GM18511 (cell line): ENCODE measurements around the gene CYBB.
"Not testable (repeated sequence)": the region's sequence is repeated elsewhere in the genome, so short reads cannot be mapped to it uniquely, and the experiment has no call there.

Source experiments
- ATAC-seq: cut with Tn5 transposase; IDR thresholded peaks from one replicate; pipeline ENCODE4 v1.9.1; 2021; ENCODE audit warnings: mild to moderate bottlenecking, moderate library complexity; ENCODE audit not compliant: unreplicated experiment

Gene CYBB

DNA sequence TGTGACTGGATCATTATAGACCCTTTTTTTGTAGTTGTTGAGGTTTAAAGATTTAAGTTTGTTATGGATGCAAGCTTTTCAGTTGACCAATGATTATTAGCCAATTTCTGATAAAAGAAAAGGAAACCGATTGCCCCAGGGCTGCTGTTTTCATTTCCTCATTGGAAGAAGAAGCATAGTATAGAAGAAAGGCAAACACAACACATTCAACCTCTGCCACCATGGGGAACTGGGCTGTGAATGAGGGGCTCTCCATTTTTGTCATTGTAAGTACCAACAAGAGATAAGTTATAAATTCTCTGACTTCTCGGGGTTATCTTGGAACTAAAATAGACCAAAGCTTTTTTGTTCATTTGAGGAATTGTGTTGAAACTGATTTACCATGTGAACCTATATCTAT lies at the start of gene CYBB:
Gene CYBB (plus strand): TSS at position 203 of the 400 bp plus-strand sequence. CDS start 19 bp downstream, at position 222.
- no peak for ATAC-seq

DNA sequence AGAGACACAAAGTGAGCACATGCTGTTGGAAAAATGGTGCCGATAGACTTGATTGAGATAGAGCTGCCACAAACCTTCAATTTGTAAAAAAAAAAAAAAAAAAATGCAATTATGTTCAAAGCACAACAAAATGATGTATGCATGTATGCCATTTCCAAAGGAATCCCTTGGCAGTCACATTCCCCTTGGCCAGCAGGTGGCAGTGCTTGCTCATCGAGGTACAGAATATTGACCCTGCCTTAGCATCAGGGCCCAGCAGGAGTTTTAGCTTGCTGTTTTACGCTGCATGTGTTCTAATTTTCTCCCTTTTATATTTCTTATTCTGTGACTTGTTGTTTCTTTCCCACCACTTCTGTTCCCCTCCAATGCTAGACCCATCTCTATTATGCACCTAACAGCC lies 34.5 kb upstream of the CYBB start:
- ATAC-seq, result peak; percentile 58

GRCh38 chrX:37745835-37746217 lies 34.0 kb upstream of the CYBB start:
- ATAC-seq, result peak; percentile 38

- ATAC-seq, result peak; percentile 92
Observed at GRCh38 chrX:37746218-37746941, 33.5 kb upstream of the CYBB start.

GRCh38 chrX:37746951-37747350 lies 32.9 kb upstream of the CYBB start:
- peak; percentile 1 for ATAC-seq

- ATAC-seq, result no peak
Observed at GRCh38 chrX:37752281-37752680, 27.6 kb upstream of the CYBB start.

GRCh38 chrX:37752936-37753335 lies 26.9 kb upstream of the CYBB start:
- ATAC-seq, result no peak

GRCh38 chrX:37753384-37753783 lies 26.5 kb upstream of the CYBB start:
- no peak for ATAC-seq

- peak; percentile 26 for ATAC-seq
Observed at GRCh38 chrX:37754516-37754915, 25.3 kb upstream of the CYBB start.

DNA sequence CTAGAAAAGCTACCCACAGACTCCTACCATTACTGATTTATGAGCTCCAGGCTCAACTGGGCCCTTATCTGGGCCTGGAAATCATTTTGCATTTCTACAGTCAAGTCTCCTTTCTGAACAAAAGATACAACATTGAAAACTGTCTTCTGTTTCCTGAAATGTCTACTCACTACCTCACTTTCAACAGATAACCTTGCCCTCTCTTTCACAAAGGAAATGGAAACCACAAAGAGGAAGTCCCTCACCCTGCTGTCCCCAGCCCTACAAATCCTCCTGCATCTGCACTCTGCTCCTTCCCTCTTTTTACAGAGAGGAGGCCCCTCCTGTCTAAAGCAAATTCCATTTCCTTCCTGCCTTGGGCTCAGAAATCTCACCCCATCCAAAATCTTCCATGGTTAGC lies 24.8 kb upstream of the CYBB start:
- peak; percentile 96 for ATAC-seq

GRCh38 chrX:37757082-37757481 lies 22.8 kb upstream of the CYBB start:
- no peak for ATAC-seq

DNA sequence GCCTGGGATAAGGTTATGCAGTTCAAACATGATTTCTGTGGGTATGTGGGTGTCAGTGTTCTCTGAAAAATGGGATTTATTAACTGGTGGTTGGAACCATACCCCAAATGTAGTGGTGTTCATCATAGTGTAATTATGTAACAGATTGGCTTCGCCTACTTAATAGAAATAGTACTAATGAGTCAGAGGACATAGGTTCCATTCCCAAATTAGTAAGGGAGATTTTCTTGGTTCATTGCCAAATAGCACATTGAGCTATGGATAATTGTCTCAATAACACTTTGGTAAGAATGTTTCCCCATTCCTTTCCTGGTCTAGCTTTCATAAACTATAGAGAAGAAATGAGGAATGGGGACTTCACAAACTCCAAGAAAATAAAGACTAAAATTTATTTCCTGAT lies 20.5 kb upstream of the CYBB start:
- ATAC-seq, result no peak

DNA sequence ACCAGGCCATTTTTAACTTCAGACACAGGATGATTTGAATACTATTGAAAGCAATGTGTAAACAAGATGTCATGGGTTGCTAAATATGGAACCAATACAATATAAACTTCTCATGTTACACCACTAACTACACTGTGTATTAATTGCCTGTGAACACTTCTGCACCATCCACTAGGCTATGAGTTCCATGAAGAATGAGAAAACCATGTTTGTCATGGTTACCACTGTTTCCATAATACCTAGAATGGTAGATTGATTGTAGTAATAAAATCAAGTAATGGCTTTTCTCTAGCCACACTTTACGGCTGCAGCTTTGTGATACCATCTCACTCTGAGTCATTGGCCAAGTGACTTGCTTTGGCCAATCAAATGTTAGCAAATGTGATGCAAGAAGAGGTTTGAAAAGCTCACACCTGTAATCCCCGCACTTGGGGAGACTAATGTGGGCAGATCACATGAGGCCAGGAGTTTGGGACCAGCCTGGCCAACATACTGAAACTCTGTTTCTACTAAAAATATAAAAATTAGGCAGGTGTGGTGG lies 19.9 kb upstream of the CYBB start:
- no peak for ATAC-seq

DNA sequence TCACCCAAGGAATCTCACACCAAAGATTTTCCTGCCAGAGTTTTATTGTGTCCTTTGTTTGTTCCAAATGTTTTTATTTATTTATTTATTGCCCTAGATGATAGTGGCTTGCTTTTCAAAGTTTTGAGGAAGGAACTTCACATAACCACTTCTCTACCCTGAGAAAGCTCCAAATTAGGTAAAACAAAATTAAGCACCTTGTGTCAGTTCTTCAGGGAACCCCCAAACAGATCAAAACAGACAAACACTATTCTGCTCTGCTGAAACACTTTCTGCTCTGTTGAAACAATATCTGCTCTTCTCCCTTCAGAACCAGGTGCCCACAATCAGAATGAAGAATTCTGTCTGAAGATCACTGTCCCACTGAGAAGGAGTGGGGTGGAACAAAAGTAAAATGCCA lies 16.5 kb upstream of the CYBB start:
- ATAC-seq, result no peak

- ATAC-seq, result no peak
Observed at GRCh38 chrX:37765507-37765906, 14.4 kb upstream of the CYBB start.

- ATAC-seq, result no peak
Observed at GRCh38 chrX:37767430-37767829, 12.4 kb upstream of the CYBB start.

- ATAC-seq, result not testable (repeated sequence)
Observed at GRCh38 chrX:37768866-37769265, 11.0 kb upstream of the CYBB start.

- peak; percentile 81 for ATAC-seq
Observed at GRCh38 chrX:37776283-37776986, 3.4 kb upstream of the CYBB start.

DNA sequence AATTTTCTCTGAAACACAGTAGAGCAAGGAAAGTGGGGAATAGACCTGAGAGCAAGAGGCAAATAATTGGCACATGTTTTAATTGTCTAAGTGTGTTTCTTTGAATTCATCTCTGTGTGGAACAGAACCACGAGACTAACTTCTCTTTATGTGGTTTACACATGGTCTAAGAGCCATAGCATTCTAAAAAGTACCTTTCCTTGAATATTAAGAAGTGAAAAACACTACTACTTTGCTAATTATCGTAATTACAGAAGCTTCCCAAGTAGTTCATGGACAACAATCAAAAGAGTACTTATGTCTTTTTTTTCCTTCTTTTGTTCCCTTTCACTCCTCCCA lies 2.9 kb upstream of the CYBB start:
- ATAC-seq, result peak; percentile 34

DNA sequence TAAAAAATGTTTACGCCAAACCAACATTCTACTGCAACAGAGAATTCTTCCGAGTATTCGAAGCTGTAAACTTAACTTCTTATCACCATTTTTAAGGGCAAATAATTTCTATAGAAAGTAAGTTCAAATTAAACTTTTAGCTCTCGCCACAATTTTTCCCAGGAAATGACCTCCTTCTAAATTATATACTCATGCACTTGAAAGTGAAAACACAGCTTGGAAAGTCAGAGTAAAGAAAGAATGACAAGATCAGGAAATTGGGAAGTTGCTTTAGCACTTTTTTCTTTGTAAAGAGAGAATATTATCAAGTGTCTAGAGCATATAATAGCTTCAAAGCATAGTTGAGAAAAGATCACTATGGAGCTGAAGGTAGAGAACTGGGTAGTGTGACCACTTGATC lies 1.2 kb downstream of the CYBB start:
- peak; percentile 8 for ATAC-seq

- peak; percentile 3 for ATAC-seq
Observed at GRCh38 chrX:37781814-37782213, 2.0 kb downstream of the CYBB start.

DNA sequence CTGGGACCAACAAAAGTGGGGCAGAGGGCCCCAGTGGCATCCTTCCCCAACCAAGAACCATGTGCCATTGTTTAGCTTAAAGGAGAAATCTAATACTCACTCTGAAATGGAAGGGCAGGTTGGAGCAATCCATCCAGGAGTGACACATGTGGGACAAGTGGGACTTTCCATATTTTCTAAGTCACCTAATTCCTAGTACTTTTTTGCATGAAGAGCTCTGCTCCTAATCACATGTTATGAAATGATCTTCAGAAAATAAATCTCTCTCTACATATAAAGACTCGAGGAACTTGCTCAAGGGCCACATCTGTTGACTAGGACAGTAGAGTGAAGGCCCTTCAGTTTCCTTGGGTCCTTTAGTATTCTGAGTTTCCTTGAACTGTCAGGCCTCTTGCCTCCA lies 2.5 kb downstream of the CYBB start:
- no peak for ATAC-seq
